Measurements from ENCODE around the gene CDRT15.
A peak's percentile ranks its signal among the peaks of the same experiment; 100 is the strongest.
"Not testable (repeated sequence)": the region's sequence is repeated elsewhere in the genome, so short reads cannot be mapped to it uniquely, and the experiment has no call there.

The CDRT15 gene

DNA sequence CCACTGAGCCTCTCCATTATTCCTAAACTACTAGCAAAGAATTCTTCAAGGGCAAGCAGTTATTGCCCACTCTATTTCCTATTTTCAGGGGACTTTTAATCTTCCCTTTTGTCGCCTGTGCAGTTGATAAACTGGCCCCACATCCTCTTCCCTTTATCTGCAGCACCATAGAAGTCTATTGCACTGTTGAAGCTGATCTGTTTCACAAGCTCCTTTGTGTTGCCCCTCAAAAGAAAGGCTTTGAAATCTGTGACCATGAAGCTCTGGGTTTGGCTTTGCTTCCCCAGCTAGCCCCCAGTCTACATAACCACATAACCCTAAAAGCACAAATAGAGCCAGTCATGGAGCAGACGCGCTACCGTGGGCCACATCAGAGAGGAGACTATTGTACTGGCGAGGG, 37.1 kb downstream of the CDRT15 start:
- DNase-seq (ENCODE audit: low spot score): no peak
- TF ChIP-seq, protein P1, sequence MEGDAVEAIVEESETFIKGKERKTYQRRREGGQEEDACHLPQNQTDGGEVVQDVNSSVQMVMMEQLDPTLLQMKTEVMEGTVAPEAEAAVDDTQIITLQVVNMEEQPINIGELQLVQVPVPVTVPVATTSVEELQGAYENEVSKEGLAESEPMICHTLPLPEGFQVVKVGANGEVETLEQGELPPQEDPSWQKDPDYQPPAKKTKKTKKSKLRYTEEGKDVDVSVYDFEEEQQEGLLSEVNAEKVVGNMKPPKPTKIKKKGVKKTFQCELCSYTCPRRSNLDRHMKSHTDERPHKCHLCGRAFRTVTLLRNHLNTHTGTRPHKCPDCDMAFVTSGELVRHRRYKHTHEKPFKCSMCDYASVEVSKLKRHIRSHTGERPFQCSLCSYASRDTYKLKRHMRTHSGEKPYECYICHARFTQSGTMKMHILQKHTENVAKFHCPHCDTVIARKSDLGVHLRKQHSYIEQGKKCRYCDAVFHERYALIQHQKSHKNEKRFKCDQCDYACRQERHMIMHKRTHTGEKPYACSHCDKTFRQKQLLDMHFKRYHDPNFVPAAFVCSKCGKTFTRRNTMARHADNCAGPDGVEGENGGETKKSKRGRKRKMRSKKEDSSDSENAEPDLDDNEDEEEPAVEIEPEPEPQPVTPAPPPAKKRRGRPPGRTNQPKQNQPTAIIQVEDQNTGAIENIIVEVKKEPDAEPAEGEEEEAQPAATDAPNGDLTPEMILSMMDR (IDR thresholded peaks at IDR 0.05; ENCODE audit: extremely low read depth, insufficient read depth, missing control alignments): no peak
- in situ Hi-C loops (cut with MboI; ENCODE audit: low pct_unique_long_range_greater_than_20kb, low sequenced_read_pairs, unreplicated experiment): no loop called here

DNA sequence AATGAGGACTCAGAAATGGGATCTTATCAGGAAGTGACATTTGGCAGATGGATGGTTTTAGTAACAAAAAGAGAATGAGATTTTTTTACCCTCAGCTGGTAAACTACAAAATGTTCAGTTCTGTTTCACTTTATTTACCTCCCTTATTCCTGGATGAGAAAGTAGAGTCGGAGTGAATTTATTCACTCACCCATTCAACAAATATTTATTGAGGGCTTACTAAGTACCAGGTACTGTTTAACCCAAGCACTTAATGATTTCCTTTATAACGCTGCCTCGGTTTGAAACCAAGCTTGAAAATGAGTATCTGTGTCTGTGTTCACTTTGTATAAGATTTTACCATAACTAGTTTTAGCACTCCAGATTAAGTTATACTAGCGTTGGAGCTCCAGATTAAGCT, 38.1 kb downstream of the CDRT15 start:
- in situ Hi-C loops (cut with MboI; ENCODE audit: low pct_unique_long_range_greater_than_20kb, low sequenced_read_pairs, unreplicated experiment): no loop called here
- no peak for DNase-seq (ENCODE audit: low spot score)
- TF ChIP-seq, protein P1 (IDR thresholded peaks at IDR 0.05; ENCODE audit: extremely low read depth, insufficient read depth, missing control alignments): no peak

DNA sequence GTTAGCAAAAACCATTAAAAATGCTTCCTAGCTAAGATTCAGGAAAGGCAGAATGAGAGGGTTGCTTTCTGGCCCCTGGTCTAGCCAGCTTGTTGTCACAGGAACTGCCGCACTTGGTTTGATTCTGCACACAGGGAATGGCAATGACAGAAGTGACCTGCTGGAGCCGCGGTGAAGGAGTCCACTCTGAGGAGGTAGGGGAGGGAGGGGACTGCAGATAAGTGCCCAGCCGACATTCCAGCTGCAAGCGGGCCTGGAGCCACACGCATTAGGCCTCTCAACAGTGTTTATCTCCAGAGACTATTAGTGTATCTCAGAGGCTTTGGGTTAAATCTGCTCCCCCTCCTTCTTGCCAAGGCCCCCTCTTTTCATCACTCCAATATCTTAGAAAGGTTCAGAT, 38.6 kb downstream of the CDRT15 start:
- no peak for DNase-seq (ENCODE audit: low spot score)
- in situ Hi-C loops (cut with MboI; ENCODE audit: low pct_unique_long_range_greater_than_20kb, low sequenced_read_pairs, unreplicated experiment): no loop called here

DNA sequence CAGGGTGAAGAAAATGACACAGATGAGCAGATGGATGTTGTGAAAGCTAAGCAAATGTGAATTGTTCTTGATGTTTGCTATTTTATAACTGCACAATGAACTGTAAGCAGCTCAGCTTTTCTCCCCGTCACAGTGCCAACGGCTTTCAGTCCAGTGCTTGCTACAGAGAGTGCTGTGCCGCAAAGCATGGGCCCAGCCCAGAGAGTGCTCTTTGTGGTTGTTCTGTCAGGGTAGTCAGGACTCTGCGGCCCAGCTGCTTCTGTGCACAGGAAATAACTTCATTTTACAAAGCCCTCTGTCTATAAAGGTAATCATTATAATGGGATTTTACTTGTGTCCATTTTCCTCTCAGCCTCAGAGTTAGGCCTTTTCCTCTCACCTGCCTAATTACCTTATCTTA, 39.1 kb downstream of the CDRT15 start:
- DNase-seq (ENCODE audit: low spot score): no peak
- in situ Hi-C loops (cut with MboI; ENCODE audit: low pct_unique_long_range_greater_than_20kb, low sequenced_read_pairs, unreplicated experiment): no loop called here
- TF ChIP-seq, protein P1 (IDR thresholded peaks at IDR 0.05; ENCODE audit: extremely low read depth, insufficient read depth, missing control alignments): no peak

More for the DNA sequence above, 38.6 kb downstream of the CDRT15 start:
- TF ChIP-seq, protein P1 (IDR thresholded peaks at IDR 0.05; ENCODE audit: extremely low read depth, insufficient read depth, missing control alignments): no peak

DNA sequence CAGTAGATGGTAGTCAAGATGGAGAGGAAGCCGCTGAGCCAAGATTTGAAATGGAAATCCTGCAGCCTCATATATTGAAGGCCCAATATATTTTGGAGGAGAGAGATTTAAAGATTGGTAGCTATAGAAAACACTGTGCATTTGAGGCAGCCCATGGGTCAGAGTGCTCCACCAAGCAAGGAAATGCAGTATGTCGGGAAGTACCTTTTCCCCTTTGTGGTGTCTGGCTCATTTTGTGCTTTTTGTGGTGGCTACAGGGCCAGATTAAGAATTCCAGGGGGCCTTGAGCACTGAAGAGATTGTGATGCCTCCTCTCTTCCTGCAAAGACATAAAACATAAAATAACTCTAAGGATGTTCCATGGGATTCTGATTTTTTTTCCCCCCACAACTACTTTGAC, 39.6 kb downstream of the CDRT15 start:
- no peak for DNase-seq (ENCODE audit: low spot score)
- in situ Hi-C loops (cut with MboI; ENCODE audit: low pct_unique_long_range_greater_than_20kb, low sequenced_read_pairs, unreplicated experiment): no loop called here
- TF ChIP-seq, protein P1 (IDR thresholded peaks at IDR 0.05; ENCODE audit: extremely low read depth, insufficient read depth, missing control alignments): no peak

DNA sequence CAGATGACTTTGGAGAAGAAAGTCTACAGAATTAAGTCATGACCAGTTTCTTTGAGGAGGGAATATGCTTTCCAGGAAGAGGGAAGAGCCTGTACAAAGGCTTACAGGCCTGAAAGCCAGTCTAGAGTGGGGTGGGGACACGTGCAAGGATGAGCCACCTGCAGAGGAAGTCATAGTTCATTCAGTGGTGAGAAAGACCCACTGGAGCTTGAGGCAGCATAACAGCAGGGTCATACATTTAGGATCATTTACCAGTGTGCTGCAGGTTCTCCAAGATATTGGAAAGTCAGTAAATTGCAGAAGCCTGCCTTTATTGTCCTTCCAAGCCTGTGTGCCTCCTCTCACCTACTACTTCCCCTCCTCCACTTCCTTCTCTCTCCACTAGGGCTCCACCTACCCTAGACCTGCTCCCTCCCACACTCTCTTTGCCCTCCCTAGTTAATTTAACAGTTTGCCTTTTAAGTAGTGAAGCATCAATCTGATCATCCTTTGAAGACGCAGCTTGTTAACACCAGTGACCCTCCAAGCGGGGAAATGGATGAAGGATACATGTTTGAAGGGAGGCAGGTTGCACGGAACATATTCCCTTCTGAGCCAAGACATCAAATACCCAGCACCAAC, 40.2 kb downstream of the CDRT15 start:
- TF ChIP-seq, protein P1 (IDR thresholded peaks at IDR 0.05; ENCODE audit: extremely low read depth, insufficient read depth, missing control alignments): peak; percentile 17
- in situ Hi-C loops (cut with MboI; ENCODE audit: low pct_unique_long_range_greater_than_20kb, low sequenced_read_pairs, unreplicated experiment): no loop called here
- DNase-seq (ENCODE audit: low spot score): no peak

DNA sequence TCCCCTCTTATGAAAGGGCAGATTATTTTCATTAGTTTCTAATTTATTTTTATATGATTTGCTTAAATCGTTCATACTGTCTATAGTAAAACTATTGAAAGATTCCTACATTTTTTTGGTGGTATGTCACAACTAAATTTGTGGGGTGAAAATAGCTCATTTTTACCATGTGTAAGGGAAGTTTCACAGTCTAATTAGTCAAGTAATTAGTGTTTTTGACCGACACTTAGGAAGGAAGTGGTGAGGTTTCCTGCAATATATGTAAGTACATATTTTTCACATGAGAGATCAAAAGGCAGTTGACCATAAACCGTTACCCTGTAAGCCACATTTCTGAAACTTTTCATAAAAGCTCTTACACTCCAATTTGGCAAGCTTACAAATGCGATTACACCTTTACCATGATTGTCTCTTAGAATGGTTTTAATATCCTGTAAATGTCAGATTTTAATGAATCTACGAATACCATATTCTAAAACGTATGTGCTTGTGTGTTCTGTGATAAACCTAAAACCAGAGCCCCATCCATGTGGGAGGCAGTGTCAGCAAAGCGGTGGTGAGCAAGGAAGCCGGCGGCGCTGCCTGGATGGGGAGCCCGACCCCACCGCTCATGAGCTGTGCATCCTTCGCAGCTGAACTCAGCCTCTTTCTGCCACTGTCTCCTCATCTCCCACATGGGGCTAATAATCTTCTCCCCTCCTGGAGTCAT, 43.9 kb downstream of the CDRT15 start:
- DNase-seq (ENCODE audit: low spot score); in situ Hi-C loops (cut with MboI; ENCODE audit: low pct_unique_long_range_greater_than_20kb, low sequenced_read_pairs, unreplicated experiment): not testable (repeated sequence)

DNA sequence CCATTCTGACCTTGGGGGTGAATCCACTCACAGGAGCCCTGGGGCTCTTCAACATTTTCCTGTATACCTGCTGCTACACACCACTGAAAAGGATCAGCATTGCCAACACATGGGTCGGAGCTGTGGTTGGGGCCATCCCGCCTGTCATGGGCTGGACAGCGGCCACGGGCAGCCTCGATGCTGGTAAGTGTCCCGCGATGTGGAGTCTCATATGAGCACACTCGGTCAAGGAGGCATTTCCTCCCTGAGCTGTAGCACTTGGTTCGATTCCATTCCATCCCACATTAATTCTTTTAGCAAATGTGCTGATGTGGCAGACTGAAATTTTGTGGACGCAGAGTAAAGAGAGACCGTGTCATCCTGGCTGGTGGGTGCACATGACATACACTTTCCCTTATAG, 44.6 kb downstream of the CDRT15 start:
- in situ Hi-C loops (cut with MboI; ENCODE audit: low pct_unique_long_range_greater_than_20kb, low sequenced_read_pairs, unreplicated experiment); DNase-seq (ENCODE audit: low spot score): not testable (repeated sequence)

DNA sequence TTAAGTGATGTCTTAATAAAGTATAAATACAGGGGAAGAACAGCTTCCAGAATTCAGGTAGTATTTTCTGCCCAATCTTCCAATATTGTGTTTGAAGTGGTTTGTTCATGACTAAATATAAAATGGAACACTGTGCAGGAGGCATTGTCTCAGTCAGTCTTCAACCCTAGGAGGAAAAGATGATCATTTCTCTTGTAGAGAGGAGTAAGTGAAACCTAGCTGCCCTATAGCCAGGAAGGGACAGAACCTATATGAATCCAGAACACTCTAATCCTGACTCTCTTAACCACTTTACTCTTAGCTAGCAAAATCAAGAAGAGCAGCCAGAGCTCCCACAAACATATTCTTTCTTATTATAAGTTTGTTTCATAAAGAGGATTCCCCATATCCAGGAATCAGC, 45.2 kb downstream of the CDRT15 start:
- in situ Hi-C loops (cut with MboI; ENCODE audit: low pct_unique_long_range_greater_than_20kb, low sequenced_read_pairs, unreplicated experiment): not testable (repeated sequence)

DNA sequence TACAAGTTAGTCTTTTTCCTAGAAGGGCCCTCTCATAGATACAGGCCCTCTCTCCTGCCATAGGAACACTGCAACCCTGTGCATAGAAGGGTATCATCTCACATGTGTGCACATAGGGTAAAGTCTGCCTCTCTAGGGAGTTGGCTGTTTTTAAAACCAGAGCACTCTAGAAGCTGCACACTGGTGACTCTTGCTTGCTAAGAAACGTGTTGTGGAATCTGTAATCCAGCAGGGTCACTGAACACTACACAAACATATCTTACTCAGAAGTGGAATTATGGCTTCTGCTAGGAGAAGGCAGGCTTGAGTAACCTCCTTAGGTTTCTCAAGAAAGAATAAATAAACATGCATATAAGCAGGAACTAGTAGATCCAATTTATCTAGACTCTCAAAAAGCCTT, 45.9 kb downstream of the CDRT15 start:
- in situ Hi-C loops (cut with MboI; ENCODE audit: low pct_unique_long_range_greater_than_20kb, low sequenced_read_pairs, unreplicated experiment); DNase-seq (ENCODE audit: low spot score): not testable (repeated sequence)

More for the DNA sequence above, 45.2 kb downstream of the CDRT15 start:
- not testable (repeated sequence) for DNase-seq (ENCODE audit: low spot score)

DNA sequence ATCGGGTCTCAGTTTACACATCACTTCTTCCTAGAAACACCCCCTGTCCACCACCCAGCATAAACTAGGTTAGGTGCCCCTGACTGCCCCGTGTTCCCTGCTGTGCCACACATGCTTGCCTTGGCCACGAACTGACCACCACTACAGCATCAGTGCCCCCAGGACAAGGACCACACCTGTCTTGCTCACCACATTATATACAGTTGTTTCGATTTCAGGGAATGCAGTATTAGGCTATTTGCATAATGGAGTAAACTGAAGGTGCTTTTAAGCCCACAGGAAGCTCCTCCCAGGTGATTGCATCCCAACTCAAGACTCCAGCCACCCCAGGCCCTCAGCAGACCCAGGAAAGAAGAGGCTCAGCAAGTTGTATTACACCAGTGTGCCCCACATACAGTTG, 50.2 kb downstream of the CDRT15 start:
- DNase-seq (ENCODE audit: low spot score); in situ Hi-C loops (cut with MboI; ENCODE audit: low pct_unique_long_range_greater_than_20kb, low sequenced_read_pairs, unreplicated experiment): not testable (repeated sequence)

Data from GM13977 (cell line).